C4-2B (cell line): ENCODE measurements around the gene SPTLC3.

Experiments
- ZFX ChIP-seq: fragments of 450-650 bp; IDR thresholded peaks from 2 replicates; pipeline ENCODE4 v1.6.1; 2017
- TF ChIP-seq, protein P1 (sequence below): fragments of 450-650 bp; conservative IDR thresholded peaks from 2 replicates; pipeline ENCODE4 v1.5.1; 2017; ENCODE audit warnings: mild to moderate bottlenecking

DNA sequence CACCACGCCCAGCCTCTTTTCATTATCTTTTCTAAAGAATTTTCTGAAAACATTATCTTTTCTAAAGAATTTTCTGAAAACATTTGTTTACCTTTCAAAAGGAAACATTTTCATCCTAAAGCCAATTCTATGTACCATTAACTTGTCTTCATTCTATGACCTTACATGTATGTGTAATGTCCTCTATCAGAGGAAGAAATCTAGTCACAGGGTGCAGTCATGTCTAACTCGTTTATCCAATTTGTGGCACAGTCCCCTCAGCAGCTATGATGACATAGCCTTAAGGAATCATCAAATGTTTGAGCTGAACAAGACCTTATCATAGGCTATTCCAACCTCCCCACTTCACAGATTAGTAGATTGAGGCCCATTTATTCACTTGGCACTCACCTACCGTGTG, 21.5 kb upstream of the SPTLC3 start:
- TF ChIP-seq, protein P1, sequence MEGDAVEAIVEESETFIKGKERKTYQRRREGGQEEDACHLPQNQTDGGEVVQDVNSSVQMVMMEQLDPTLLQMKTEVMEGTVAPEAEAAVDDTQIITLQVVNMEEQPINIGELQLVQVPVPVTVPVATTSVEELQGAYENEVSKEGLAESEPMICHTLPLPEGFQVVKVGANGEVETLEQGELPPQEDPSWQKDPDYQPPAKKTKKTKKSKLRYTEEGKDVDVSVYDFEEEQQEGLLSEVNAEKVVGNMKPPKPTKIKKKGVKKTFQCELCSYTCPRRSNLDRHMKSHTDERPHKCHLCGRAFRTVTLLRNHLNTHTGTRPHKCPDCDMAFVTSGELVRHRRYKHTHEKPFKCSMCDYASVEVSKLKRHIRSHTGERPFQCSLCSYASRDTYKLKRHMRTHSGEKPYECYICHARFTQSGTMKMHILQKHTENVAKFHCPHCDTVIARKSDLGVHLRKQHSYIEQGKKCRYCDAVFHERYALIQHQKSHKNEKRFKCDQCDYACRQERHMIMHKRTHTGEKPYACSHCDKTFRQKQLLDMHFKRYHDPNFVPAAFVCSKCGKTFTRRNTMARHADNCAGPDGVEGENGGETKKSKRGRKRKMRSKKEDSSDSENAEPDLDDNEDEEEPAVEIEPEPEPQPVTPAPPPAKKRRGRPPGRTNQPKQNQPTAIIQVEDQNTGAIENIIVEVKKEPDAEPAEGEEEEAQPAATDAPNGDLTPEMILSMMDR, result no peak
- no peak for TF ChIP-seq ZFX
